Measurements from ENCODE around the gene MYO9B. TPM values are rescaled to one million over a fixed set of nuclear protein-coding genes. Genes with fewer than 3 reads are reported as not detected.
A peak's percentile ranks its signal among the peaks of the same experiment; 100 is the strongest.

Gene MYO9B
- total RNA-seq, 1 experiment from 2014 or later = 58.6 TPM

- no peak overlapping the region for H3K4ac ChIP-seq (ENCODE audit: low read depth, low read length)
- H3T11ph ChIP-seq (ENCODE audit: low read length) = no peak overlapping the region
- no peak overlapping the region for H4K91ac ChIP-seq (ENCODE audit: insufficient read length, low read depth, low read length)
- peaks cover 27 to 30% of the 10 kb centered on the region in 2 experiments for H3K4me1 Mint-ChIP-seq
- no peak overlapping the region for H3K9ac ChIP-seq (ENCODE audit: extremely low read depth, insufficient read length, low read length)
- no peak overlapping the region for H2BK20ac ChIP-seq (ENCODE audit: low read depth, low read length, poor library complexity, severe bottlenecking)
- no peaks in the 10 kb centered on the region for H3K79me2 ChIP-seq (ENCODE audit: insufficient read depth, low read length)
- no peaks in the 10 kb centered on the region for H3K9me3 ChIP-seq (ENCODE audit: control insufficient read depth, low read depth, low read length)
- H2BK15ac ChIP-seq (ENCODE audit: low read depth, low read length) = no peak overlapping the region
- TF ChIP-seq CTCF (conservative IDR thresholded peaks at IDR 0.05) = no peak
- H3K9me3 Mint-ChIP-seq = no peaks in the 10 kb centered on the region; a peak in 1 of 5 replicates
- DNase-seq = no peak
- no peak overlapping the region for H4K8ac ChIP-seq (replicated peaks; ENCODE audit: insufficient read length, low read depth, low read length)
- no peak overlapping the region for H3K4me3 Mint-ChIP-seq
- no peaks in the 10 kb centered on the region for H3K79me1 ChIP-seq (ENCODE audit: insufficient read depth, low read depth, low read length, poor library complexity, severe bottlenecking)
- H3K27me3 ChIP-seq (ENCODE audit: insufficient read depth, low read length) = no peaks in the 10 kb centered on the region
- H3K18ac ChIP-seq (ENCODE audit: insufficient read length, low read depth, low read length) = no peak overlapping the region
- peaks cover 0 to 7% (median 2%) of the 10 kb centered on the region in 3 experiments; a peak in 6 of 7 replicates for H3K36me3 Mint-ChIP-seq (ENCODE audit: insufficient read depth in 1 of 3, low read depth in 3 of 3)
- WGBS (ENCODE audit: extremely low coverage, insufficient read length, low lambda C conversion rate) = no CpG with 5 or more reads among the region's 11 CpGs
- H3K23ac ChIP-seq (ENCODE audit: insufficient read length, low read depth, low read length) = no peak overlapping the region
- H2AFZ ChIP-seq (ENCODE audit: low read length) = no peak overlapping the region
- H3K27ac Mint-ChIP-seq = peak overlapping the region in 2 of 3 experiments; percentile 64 to 100; a peak in 4 of 7 replicates
- H3K23me2 ChIP-seq (ENCODE audit: insufficient read length, low read depth, low read length, poor library complexity, severe bottlenecking) = no peaks in the 10 kb centered on the region
- no peak overlapping the region for H4K5ac ChIP-seq (ENCODE audit: insufficient read length, low read depth, low read length)
- H2BK120ac ChIP-seq (ENCODE audit: low read depth, low read length, poor library complexity, severe bottlenecking) = no peak overlapping the region
- H3K56ac ChIP-seq (ENCODE audit: insufficient read length, low read depth, low read length) = no peak overlapping the region
- H3K27me3 Mint-ChIP-seq (ENCODE audit: low read depth) = no peaks in the 10 kb centered on the region
- 0 out of 2 replicates have a peak overlapping the region, but pooled peaks have one; percentile 21 for H3K14ac ChIP-seq (ENCODE audit: insufficient read depth, low read length)
- H2BK12ac ChIP-seq (ENCODE audit: insufficient read length, low read depth, low read length) = no peak overlapping the region
- H2AK5ac ChIP-seq (ENCODE audit: insufficient read length, low read length) = no peak overlapping the region
- H3K4me2 ChIP-seq (ENCODE audit: insufficient read depth, insufficient read length, low read length) = no peak overlapping the region
- peaks cover 5% of the 10 kb centered on the region; the same call in 1 of the 2 replicates for H3K4me1 ChIP-seq (ENCODE audit: insufficient read depth, low read length)
- no peak overlapping the region for H2BK5ac ChIP-seq (ENCODE audit: insufficient read length, low read length)
- H3K27ac ChIP-seq (ENCODE audit: insufficient read length, low read depth, low read length) = no peak overlapping the region
- no peaks in the 10 kb centered on the region for H4K20me1 ChIP-seq (ENCODE audit: control insufficient read depth, insufficient read depth, insufficient read length)
These were observed 61.0 kb downstream of the MYO9B start for GRCh38 chr19:17136617-17137016.
